ENCODE measurements around the gene PPP2R5B.

PPP2R5B gene

DNA sequence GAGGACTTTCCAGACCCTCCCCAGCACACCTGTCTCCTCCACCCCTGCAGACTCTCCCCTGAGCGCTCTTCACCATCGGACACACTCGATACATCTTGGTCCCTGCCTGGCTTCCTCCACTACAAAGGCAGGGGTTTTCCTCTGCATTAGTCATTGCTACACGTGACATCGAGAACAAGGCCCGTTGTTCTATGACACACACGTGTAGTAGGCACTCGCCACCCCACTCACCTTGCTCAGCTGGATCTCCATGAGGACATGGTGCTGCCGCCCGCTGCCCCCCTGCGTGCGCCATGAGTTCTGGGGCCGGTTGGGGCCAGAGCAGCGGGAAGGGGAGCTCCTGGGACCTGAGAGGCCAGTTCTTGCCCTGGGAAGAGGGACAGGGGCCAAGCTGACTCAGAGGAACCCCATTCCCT is 24.2 kb upstream of the PPP2R5B start:
- H3K27ac ChIP-seq, result no peak overlapping the region
- no peaks in the 10 kb centered on the region for H3K9me3 ChIP-seq (ENCODE audit: low read depth, low read length)
- H3K9ac ChIP-seq (ENCODE audit: insufficient read length), result no peak overlapping the region
- H3K36me3 ChIP-seq (ENCODE audit: insufficient read depth, low read length), result peaks cover 2% of the 10 kb centered on the region
- TF ChIP-seq EZH2 (IDR thresholded peaks at IDR 0.05), result no peak
- TF ChIP-seq FOXP2 (optimal IDR thresholded peaks at IDR 0.05; ENCODE audit: control extremely low read depth, extremely low read length, insufficient read depth), result no peak
- no peak for TF ChIP-seq POLR2AphosphoS5 (IDR thresholded peaks at IDR 0.05; ENCODE audit: borderline replicate concordance, low read depth, low read length)
- DNase-seq (ENCODE audit: low read depth, low spot score), result no peak
- no peak overlapping the region for H3K4me3 ChIP-seq

DNA sequence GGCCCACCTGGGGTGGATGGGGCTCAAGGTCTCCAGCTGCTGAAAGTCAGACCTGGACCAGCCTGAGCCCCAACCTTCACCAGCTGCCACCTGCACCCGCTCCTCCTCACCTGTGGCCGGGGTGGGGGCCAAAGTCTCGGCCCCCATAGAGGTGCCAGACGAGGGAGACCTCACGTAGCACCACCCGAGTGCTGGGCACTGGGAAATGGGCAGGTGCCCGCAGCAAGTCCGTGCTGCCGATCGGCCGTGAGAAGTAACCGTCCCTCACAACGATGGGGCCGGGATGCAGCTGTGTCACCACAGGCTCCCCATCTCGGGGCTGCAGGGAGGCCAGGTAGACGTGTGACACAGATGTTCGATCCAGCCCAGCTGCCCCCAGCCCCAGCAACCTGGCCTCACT is 23.7 kb upstream of the PPP2R5B start:
- no peak for DNase-seq (ENCODE audit: low read depth, low spot score)
- Histone ChIP-seq H3K36me3 (ENCODE audit: insufficient read depth, low read length) (peaks cover 4% of the 10 kb centered on the region), H3K9me3 (ENCODE audit: low read depth, low read length) (no peaks in the 10 kb centered on the region), H3K27ac (no peak overlapping the region), H3K4me3 (no peak overlapping the region), H3K9ac (ENCODE audit: insufficient read length) (no peak overlapping the region)
- no peak for TF ChIP-seq FOXP2 (optimal IDR thresholded peaks at IDR 0.05; ENCODE audit: control extremely low read depth, extremely low read length, insufficient read depth)
- no peak for TF ChIP-seq POLR2AphosphoS5 (IDR thresholded peaks at IDR 0.05; ENCODE audit: borderline replicate concordance, low read depth, low read length)
- no peak for TF ChIP-seq EZH2 (IDR thresholded peaks at IDR 0.05)

DNA sequence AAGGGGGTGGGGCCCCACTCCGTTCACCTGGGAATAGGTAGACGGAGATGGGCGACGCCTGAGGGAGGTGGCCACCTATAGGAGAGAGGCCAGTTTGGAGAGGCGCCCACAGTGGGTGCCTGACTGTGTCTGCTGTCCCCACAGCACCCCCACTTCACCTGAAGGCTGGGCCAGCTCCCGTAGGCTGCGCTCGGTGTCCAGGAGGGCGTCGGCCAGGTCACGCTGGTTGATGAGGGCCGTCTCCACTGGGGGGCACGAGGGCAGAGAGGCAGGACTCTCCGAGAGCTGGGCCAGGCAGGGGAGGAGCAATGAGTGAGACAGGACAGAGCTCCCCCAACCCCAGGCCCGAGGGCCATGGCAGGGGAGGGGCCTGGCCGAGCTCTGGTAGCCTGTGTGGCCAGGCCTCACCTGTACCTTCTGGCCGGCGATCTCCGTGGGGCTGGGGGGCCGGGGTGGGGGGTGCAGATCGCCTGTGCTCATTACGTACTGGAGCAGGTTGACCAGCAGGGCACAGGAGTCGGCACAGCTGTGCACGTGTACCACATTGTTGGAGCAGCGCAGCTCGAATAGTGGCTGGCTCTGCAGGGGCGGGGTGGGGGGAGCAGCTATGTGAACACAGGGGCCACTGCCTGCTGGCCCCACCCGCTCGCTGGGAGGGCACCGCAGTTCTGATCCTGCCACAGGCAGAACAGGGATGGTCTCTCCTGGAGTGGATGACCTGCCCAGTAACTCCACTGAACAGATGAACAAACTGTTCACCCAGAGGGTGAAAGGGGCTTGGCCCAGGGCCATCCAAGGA is 22.2 kb upstream of the PPP2R5B start:
- Histone ChIP-seq H3K36me3 (ENCODE audit: insufficient read depth, low read length) (peaks cover 4% of the 10 kb centered on the region), H3K27ac (no peak overlapping the region), H3K4me3 (no peak overlapping the region), H3K9ac (ENCODE audit: insufficient read length) (no peak overlapping the region), H3K9me3 (ENCODE audit: low read depth, low read length) (no peaks in the 10 kb centered on the region)
- DNase-seq (ENCODE audit: low read depth, low spot score), result no peak
- no peak for TF ChIP-seq EZH2 (IDR thresholded peaks at IDR 0.05)
- TF ChIP-seq FOXP2 (optimal IDR thresholded peaks at IDR 0.05; ENCODE audit: control extremely low read depth, extremely low read length, insufficient read depth), result no peak
- no peak for TF ChIP-seq POLR2AphosphoS5 (IDR thresholded peaks at IDR 0.05; ENCODE audit: borderline replicate concordance, low read depth, low read length)

DNA sequence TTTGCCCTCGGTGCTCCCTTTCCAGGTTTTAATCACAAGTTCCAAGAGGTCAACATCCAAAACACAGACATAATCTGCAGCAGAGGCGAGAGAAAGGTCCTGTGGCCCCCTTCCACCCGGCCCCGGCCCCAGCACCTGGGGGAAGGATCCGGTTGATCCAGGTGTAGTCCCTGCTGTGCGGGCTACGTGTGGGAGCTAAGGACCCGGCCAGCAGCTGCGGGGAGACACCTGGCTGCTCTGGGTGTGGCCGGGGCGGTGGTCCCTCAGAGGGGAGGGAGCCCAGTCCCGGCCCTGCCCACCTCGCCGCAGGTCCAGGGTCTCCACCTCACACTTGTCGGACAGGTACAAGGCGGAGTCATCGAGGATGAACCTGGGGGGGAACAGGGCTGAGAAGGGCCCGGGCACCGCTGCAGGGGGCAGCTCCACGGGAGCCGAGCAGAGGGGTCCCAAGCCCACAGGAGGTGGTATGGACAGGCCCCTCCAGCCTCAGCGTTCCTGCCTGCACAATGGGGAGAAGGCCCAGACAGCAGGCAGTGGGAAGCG is 21.1 kb upstream of the PPP2R5B start:
- TF ChIP-seq EZH2 (IDR thresholded peaks at IDR 0.05) (no peak), FOXP2 (optimal IDR thresholded peaks at IDR 0.05; ENCODE audit: control extremely low read depth, extremely low read length, insufficient read depth) (no peak), POLR2AphosphoS5 (IDR thresholded peaks at IDR 0.05; ENCODE audit: borderline replicate concordance, low read depth, low read length) (no peak)
- no peak overlapping the region for H3K9ac ChIP-seq (ENCODE audit: insufficient read length)
- no peaks in the 10 kb centered on the region for H3K9me3 ChIP-seq (ENCODE audit: low read depth, low read length)
- H3K27ac ChIP-seq, result no peak overlapping the region
- peaks cover 4% of the 10 kb centered on the region for H3K36me3 ChIP-seq (ENCODE audit: insufficient read depth, low read length)
- no peak for DNase-seq (ENCODE audit: low read depth, low spot score)
- no peak overlapping the region for H3K4me3 ChIP-seq

DNA sequence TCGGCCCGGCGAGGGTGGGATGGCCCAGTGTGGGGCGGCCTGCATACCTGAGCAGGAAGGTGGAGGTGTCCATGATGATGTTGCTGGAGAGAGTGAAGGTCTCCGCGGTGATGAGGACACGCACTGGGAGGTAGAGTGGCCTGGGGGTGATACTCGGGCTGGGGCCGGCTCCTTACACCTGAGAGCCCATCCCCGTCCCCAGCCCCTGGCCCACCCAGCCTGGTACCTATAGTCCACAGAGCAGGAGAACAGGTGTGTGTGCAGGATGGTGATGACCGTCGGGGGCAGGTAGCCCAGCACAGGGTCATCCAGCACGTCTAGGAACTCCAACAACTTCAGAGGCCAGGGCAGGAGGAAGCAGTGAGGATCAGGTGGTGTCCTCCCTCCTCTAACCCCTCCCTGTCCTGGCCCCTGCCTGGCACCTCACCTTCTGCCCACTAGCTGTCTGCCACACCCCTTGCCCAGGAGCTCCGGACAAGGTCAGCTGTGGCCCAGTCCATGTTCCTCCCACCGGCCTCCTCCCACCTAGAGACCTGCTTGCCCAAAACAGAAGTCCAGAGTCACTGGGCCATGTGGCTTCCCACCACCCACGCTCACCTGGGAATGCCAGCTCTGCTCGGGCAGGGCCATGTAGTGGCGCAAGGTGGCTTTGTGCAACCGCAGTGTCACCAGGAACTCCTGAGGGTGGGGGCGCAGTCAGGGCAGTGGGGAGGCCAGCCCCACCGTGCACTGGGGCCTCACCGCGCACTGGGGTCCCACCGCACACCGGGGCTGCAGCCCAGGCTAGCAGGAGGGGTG is 18.8 kb upstream of the PPP2R5B start:
- H3K9me3 ChIP-seq (ENCODE audit: low read depth, low read length), result no peaks in the 10 kb centered on the region
- no peak overlapping the region for H3K9ac ChIP-seq (ENCODE audit: insufficient read length)
- no peak overlapping the region for H3K4me3 ChIP-seq
- no peak for DNase-seq (ENCODE audit: low read depth, low spot score)
- no peak for TF ChIP-seq POLR2AphosphoS5 (IDR thresholded peaks at IDR 0.05; ENCODE audit: borderline replicate concordance, low read depth, low read length)
- no peak for TF ChIP-seq FOXP2 (optimal IDR thresholded peaks at IDR 0.05; ENCODE audit: control extremely low read depth, extremely low read length, insufficient read depth)
- TF ChIP-seq EZH2 (IDR thresholded peaks at IDR 0.05), result no peak
- H3K27ac ChIP-seq, result no peak overlapping the region
- H3K36me3 ChIP-seq (ENCODE audit: insufficient read depth, low read length), result peaks cover 4% of the 10 kb centered on the region

DNA sequence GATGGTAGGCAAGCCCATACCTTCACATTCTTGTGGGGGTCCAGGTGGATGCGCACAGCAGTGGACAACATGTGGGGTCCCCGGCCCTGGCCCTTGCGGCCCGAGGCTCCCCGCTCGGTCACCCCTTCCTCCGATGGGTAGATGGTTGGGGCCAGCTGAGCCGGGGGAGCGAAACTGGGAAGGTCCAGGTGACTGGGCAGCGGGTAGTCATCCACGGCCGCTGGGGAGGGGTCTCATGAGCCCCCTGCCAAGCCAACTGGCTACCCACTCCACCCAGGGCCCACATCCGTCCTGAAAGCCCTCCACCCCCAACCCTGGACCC is 18.2 kb upstream of the PPP2R5B start:
- peaks cover 4% of the 10 kb centered on the region for H3K36me3 ChIP-seq (ENCODE audit: insufficient read depth, low read length)
- H3K9me3 ChIP-seq (ENCODE audit: low read depth, low read length), result no peaks in the 10 kb centered on the region
- DNase-seq (ENCODE audit: low read depth, low spot score), result no peak
- TF ChIP-seq EZH2 (IDR thresholded peaks at IDR 0.05) (no peak), FOXP2 (optimal IDR thresholded peaks at IDR 0.05; ENCODE audit: control extremely low read depth, extremely low read length, insufficient read depth) (no peak), POLR2AphosphoS5 (IDR thresholded peaks at IDR 0.05; ENCODE audit: borderline replicate concordance, low read depth, low read length) (no peak)
- H3K9ac ChIP-seq (ENCODE audit: insufficient read length), result no peak overlapping the region
- no peak overlapping the region for H3K4me3 ChIP-seq
- no peak overlapping the region for H3K27ac ChIP-seq

DNA sequence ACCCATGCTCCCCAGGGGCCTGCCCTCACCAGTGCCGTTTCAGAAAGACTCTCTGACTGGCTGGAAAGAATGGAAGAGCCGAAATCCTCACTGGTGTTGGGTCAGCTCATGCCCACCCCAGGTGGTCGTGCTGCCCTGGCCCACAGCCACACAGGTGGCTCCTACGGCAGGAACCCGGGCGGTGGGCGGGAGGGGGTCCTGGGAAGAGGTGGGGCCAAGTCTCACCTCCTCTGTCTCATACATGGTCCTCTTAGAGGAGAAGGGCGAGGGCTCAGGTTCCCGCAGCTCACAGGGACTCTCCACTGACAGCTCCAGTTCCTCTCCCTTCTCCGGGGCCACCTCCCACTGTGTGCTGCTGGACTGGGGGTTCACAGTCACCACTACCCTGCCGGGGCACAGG is 15.7 kb upstream of the PPP2R5B start:
- H3K9ac ChIP-seq (ENCODE audit: insufficient read length), result no peak overlapping the region
- H3K4me3 ChIP-seq, result no peak overlapping the region
- no peak for DNase-seq (ENCODE audit: low read depth, low spot score)
- H3K27ac ChIP-seq, result no peak overlapping the region
- H3K9me3 ChIP-seq (ENCODE audit: low read depth, low read length), result no peaks in the 10 kb centered on the region
- H3K36me3 ChIP-seq (ENCODE audit: insufficient read depth, low read length), result peaks cover 4% of the 10 kb centered on the region
- TF ChIP-seq POLR2AphosphoS5 (IDR thresholded peaks at IDR 0.05; ENCODE audit: borderline replicate concordance, low read depth, low read length), result no peak
- TF ChIP-seq FOXP2 (optimal IDR thresholded peaks at IDR 0.05; ENCODE audit: control extremely low read depth, extremely low read length, insufficient read depth), result no peak

DNA sequence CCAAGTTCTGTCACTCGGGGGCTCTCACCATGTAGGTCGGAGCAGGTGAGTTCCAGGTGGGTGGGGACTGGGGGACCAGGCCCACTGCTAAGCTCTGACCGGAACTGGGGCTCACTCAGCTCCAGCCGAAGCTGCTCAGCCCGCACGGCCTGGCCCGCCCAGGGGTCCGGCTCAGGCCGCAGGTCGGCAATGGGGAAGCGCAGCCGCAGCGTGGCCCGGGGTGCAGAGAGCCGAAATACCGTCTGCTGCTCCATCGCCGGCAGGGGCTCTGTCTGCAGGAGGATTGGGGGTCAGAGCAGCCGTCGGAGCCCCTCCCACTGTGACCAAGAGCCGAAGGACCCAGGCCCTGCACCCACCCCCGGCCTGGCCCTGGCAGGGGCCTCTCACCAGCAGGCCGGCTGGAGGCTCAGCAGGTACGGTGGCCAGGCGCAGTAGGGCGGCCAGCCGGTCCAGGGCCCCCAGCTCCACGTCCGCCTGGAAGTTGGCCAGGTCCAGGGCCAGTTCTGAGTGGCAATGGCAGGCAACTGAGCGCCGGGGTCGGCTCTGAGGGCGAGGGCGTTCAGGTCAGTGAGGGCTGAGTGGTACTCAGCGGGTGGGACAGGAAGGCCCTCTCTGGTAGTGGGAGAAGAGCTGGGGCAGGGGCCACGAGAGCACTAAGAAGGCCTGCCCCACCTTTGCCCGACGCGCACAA is 14.7 kb upstream of the PPP2R5B start:
- Histone ChIP-seq H3K9me3 (ENCODE audit: low read depth, low read length) (no peaks in the 10 kb centered on the region), H3K36me3 (ENCODE audit: insufficient read depth, low read length) (peaks cover 4% of the 10 kb centered on the region), H3K4me3 (no peak overlapping the region), H3K27ac (no peak overlapping the region), H3K9ac (ENCODE audit: insufficient read length) (no peak overlapping the region)
- no peak for DNase-seq (ENCODE audit: low read depth, low spot score)
- TF ChIP-seq EZH2 (IDR thresholded peaks at IDR 0.05) (no peak), FOXP2 (optimal IDR thresholded peaks at IDR 0.05; ENCODE audit: control extremely low read depth, extremely low read length, insufficient read depth) (no peak), POLR2AphosphoS5 (IDR thresholded peaks at IDR 0.05; ENCODE audit: borderline replicate concordance, low read depth, low read length) (no peak)
